Stimulated activated CD4-positive, alpha-beta T cell treated with anti-CD3 and anti-CD28 coated beads, Interleukin-4, amount 100 ng/mL, for 4 hours (primary cell): ENCODE measurements around the gene TAF7L.
"Not testable (repeated sequence)": the region's sequence is repeated elsewhere in the genome, so short reads cannot be mapped to it uniquely, and the experiment has no call there.

Experiments used
- DNase-seq, 2 experiments: peaks; one replicate each; pipeline ENCODE4 v3.0.0-alpha.2; 2020

TAF7L gene

DNA sequence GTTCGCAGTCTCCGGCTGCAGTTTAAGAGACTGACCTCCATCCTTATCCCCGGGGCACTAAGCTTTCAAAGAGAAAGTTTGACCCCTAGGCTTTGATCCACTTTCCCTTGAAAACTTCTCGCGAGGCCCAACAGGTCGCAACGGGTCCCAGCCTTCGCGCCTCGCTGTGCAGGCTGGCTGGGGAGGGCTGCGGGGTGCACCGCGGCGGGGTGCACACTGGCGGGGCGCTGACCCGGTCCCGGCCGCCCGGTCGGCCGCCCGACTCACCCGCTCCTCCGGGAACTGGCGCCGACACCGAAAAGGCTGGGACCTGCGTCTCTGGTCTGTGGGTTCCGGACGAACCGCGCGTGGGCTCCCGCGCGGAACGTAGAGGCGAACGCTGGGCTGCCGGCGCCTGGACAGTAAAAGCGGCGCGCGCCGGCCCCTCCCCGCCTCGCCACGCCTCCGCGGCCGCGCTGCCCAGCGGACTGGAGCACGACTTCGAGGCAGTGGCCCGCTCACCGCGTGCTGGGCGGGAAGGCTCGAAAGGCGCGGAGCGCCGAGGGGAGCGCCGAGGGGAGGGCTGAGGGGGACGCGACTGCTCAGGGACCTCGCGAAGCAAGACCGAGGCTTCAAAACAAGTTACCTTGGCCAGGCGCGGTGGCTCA lies at the start of gene TAF7L:
TSS of gene TAF7L (minus strand) at position 378 of the 647 bp plus-strand sequence. CDS start 3,791 bp downstream, outside the sequence.
- DNase-seq, result no peak

- no peak for DNase-seq
These were observed 46.7 kb upstream of the TAF7L start for GRCh38 chrX:101337776-101338271.

GRCh38 chrX:101334310-101334709 lies 43.2 kb upstream of the TAF7L start:
- DNase-seq, result not testable (repeated sequence)

DNA sequence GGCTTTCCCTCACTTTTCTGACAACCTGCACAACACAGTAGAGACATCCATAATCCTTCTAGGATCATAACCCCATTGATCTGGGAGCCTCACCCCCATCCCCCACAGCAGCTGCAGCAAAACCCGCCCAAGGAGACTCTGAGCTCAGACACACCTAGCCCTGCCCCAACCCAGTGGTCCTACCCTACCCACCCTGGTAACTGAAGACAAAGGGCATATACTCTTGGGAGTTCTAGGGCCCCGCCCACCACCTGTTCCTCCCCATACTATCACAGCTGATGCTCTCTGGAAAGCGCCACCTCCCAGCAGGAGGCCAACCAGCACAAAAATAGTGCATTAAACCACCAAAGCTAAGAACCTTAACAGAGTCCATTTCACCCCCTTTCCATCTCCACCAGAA lies 35.5 kb upstream of the TAF7L start:
- not testable (repeated sequence) for DNase-seq

DNA sequence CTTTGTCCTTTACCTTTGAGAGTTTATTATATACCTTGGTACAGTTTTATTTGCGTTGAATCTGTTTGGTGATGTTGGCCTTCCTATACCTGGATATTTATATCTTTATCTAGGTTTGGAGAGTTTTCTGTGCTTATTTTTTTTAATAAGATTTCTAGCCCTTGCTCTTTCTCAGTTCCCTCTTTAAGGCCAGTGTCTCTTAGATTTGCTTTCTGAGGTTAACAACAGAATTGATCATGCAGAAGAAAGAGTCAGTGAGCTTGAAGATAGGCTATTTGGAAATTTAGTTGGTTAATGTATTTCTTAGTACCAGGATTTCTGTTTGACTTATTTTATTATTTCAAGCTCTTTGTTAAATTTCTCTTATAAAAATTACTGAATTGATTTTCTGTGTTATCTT lies 12.7 kb upstream of the TAF7L start:
- no peak for DNase-seq

GRCh38 chrX:101295603-101296002 lies 4.5 kb upstream of the TAF7L start:
- DNase-seq, result not testable (repeated sequence)

GRCh38 chrX:101287402-101287801 lies 3.7 kb downstream of the TAF7L start:
- DNase-seq, result no peak

DNA sequence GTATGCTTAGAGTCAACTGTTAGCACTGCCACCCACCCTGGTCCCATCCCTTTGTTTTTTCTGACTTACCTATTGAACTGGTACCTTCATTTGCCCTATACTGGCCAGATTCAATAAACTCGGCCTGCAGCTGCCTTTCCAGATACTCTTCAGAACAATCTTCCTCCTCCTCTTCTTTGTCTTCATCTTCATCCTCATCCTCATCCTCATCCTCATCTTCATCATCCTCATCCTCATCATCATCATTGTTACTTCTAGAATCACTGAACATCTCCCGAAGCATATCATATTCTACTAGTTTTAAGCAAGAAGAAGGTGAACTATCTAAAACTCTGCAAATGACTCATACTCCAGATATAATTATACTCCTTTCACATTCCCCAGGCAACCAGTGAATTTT lies 14.9 kb downstream of the TAF7L start:
- DNase-seq, result no peak

GRCh38 chrX:101274198-101274597 lies 16.9 kb downstream of the TAF7L start:
- no peak for DNase-seq

DNA sequence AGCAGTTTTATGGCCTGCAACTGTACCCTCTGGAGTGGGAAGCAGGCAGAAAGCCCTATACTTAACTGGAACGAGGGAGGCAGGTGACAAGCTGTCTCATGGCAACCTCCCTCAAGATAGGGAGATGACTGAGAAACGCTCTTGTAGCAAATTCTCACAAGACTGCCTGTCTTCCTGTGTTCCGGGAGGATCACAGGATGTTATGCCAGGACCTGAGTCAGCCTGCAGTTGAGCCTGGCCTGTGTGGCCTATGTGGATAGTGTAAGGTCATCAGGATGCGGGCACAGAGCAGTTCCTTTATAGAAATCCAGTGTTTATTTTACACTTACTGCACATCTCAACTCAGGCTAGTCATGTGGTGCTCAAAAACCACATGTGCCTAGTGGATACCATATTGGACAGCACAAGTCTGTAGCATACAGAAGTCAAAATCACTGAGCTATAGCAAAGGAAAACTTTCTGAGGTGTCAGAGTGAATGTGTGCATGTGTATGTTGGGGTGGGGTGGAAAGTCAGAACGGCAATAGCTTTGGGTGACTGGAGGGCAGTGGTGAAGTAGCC lies 25.2 kb downstream of the TAF7L start:
- no peak for DNase-seq

GRCh38 chrX:101263766-101264165 lies 27.4 kb downstream of the TAF7L start:
- DNase-seq, result no peak

DNA sequence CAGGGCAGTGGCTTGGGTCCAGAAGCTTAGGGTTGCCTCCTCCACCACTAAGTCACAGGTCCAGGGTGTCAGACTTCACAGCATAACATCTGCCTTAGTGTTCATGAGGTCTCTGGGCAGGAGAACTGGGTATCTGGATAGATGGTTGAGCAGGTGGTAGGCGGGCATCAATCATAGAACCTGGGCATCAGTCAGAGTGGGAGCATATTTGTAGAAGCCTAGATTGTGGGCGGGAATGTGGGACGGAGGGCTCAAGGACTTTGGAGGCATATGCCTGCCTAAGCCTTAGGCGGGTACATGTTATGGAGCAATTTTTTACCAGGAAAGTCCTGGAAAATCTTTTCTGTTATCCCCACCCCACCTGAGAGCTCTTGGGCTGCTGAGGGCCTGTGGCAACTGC lies 28.5 kb downstream of the TAF7L start:
- DNase-seq, result no peak

GRCh38 chrX:101260435-101260834 lies 30.7 kb downstream of the TAF7L start:
- no peak for DNase-seq

GRCh38 chrX:101258259-101258581 lies 32.9 kb downstream of the TAF7L start:
- DNase-seq, result no peak

- DNase-seq, result no peak
These were observed 33.5 kb downstream of the TAF7L start for GRCh38 chrX:101257448-101258258.

- no peak for DNase-seq
These were observed 38.5 kb downstream of the TAF7L start for GRCh38 chrX:101252634-101253033.

GRCh38 chrX:101241531-101241930 lies 49.6 kb downstream of the TAF7L start:
- DNase-seq, result no peak

GRCh38 chrX:101237041-101237440 lies 54.1 kb downstream of the TAF7L start:
- no peak for DNase-seq

GRCh38 chrX:101232316-101232715 lies 58.8 kb downstream of the TAF7L start:
- DNase-seq, result no peak

DNA sequence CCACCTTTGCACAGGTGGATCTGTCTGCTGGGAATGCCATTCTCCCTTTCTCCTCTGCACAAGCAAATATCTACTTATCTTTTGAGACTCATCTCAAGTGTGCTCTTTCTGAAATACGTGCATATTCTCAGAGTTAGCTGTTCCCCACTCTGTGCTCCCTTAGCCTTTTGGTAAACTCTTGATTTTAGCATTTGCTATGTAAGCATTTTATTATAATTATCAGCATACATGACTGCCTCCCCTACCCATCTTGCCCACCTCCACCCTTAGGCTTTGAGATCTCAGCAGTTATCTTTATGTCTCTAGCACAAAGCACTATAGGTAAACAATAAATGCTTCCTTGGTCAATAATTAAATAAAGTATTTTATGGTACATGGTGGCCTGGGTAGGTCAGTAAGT lies 60.1 kb downstream of the TAF7L start:
- no peak for DNase-seq

GRCh38 chrX:101230636-101231035 lies 60.5 kb downstream of the TAF7L start:
- DNase-seq, result no peak

- no peak for DNase-seq
These were observed 62.0 kb downstream of the TAF7L start for GRCh38 chrX:101229170-101229569.

GRCh38 chrX:101223226-101223625 lies 67.9 kb downstream of the TAF7L start:
- no peak for DNase-seq

GRCh38 chrX:101220662-101221260 lies 70.4 kb downstream of the TAF7L start:
- no peak for DNase-seq
